T-helper 2 cell treated with Interferon-gamma antibody and Interleukin-4, amounts not matched to agents 5 μg/mL and 100 μg/mL, for 36 hours (primary cell): ENCODE results near the gene PROM2.

ENCODE experiments used
- DNase-seq: peaks from one replicate; pipeline ENCODE4 v3.0.0; 2021; ENCODE audit warnings: low spot score
- H3K27ac Mint-ChIP-seq: one replicate; pipeline ENCODE4 v1.8.0; 2021; ENCODE audit warnings: mild to moderate bottlenecking, mixed read lengths
- H3K27me3 Mint-ChIP-seq: one replicate; pipeline ENCODE4 v1.8.0; 2021; ENCODE audit warnings: low read depth, mixed read lengths
- H3K36me3 Mint-ChIP-seq: one replicate; pipeline ENCODE4 v1.8.0; 2021; ENCODE audit warnings: low read depth, mixed read lengths
- H3K4me1 Mint-ChIP-seq: one replicate; pipeline ENCODE4 v1.8.0; 2021; ENCODE audit warnings: low read depth, mixed read lengths
- H3K4me3 Mint-ChIP-seq: one replicate; pipeline ENCODE4 v1.8.0; 2022; ENCODE audit warnings: mild to moderate bottlenecking, moderate library complexity, mixed read lengths
- H3K9me3 Mint-ChIP-seq: one replicate; pipeline ENCODE4 v1.8.0; 2021; ENCODE audit warnings: mixed read lengths

PROM2 gene

DNA sequence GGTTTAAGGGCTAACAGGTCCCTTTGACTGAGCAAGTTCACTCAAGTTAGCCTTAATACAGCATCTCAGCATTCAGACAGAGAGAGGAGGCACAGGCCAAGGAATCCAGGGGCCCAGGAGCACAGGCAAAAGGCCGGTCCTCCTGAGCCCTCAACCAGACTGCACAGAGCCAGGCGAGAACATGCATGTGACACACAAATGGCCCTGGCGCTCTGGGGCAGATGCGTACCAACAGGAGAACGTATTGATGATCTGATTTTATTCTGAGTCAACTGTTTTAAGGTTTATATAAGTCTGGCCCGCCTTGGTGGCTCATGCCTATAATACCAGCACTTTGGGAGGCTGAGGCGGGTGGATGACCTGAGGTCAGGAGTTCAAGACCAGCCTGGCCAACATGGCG is 57.8 kb downstream of the PROM2 start:
- Mint-ChIP-seq H3K9me3 (no peaks in the 10 kb centered on the region), H3K4me1 (no peaks in the 10 kb centered on the region), H3K27ac (no peak overlapping the region), H3K27me3 (peaks cover 5% of the 10 kb centered on the region), H3K36me3 (no peaks in the 10 kb centered on the region), H3K4me3 (no peak overlapping the region)
- no peak for DNase-seq

- Mint-ChIP-seq H3K4me1 (no peaks in the 10 kb centered on the region), H3K4me3 (no peak overlapping the region), H3K27me3 (peaks cover 5% of the 10 kb centered on the region), H3K36me3 (no peaks in the 10 kb centered on the region), H3K27ac (no peak overlapping the region), H3K9me3 (no peaks in the 10 kb centered on the region)
- no peak for DNase-seq
Measured at GRCh38 chr2:95333056-95333455, 58.8 kb downstream of the PROM2 start.

DNA sequence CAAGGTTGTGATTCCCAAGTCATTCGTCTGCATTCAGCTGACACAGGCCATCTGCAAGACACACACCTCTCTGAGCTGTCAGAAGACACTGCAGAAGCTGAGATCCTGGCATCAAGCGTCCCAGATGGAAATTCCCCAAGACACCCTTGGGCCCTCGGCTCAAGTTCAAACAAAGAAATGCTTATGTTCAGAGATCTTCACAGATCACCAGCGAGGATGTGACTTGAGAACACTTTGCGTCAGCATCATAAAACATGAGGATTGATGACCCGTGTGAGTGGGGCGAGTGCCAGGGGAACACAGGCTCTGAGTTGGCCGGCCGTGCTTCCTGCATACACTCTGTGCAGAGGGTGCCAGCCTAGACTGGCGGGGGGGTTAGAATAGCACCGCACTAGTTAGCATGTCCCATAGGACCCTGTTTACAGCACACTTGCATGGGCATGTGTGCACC is 59.7 kb downstream of the PROM2 start:
- Mint-ChIP-seq H3K27ac (no peak overlapping the region), H3K4me3 (no peak overlapping the region), H3K4me1 (no peaks in the 10 kb centered on the region), H3K9me3 (no peaks in the 10 kb centered on the region), H3K36me3 (no peaks in the 10 kb centered on the region), H3K27me3 (peaks cover 5% of the 10 kb centered on the region)
- no peak for DNase-seq

GRCh38 chr2:95334916-95335641 is 60.8 kb downstream of the PROM2 start:
- no peaks in the 10 kb centered on the region for H3K4me1 Mint-ChIP-seq
- no peak overlapping the region for H3K4me3 Mint-ChIP-seq
- no peaks in the 10 kb centered on the region for H3K36me3 Mint-ChIP-seq

GRCh38 chr2:95336406-95336805 is 62.2 kb downstream of the PROM2 start:
- no peaks in the 10 kb centered on the region for H3K36me3 Mint-ChIP-seq
- no peak for DNase-seq
- H3K4me1 Mint-ChIP-seq: no peaks in the 10 kb centered on the region
- peaks cover 6% of the 10 kb centered on the region for H3K27me3 Mint-ChIP-seq
- no peak overlapping the region for H3K27ac Mint-ChIP-seq
- no peaks in the 10 kb centered on the region for H3K9me3 Mint-ChIP-seq
- H3K4me3 Mint-ChIP-seq: no peak overlapping the region

More at GRCh38 chr2:95334916-95335641, 60.8 kb downstream of the PROM2 start:
- Mint-ChIP-seq H3K27me3 (peaks cover 5% of the 10 kb centered on the region), H3K9me3 (no peaks in the 10 kb centered on the region), H3K27ac (no peak overlapping the region)
- no peak for DNase-seq

DNA sequence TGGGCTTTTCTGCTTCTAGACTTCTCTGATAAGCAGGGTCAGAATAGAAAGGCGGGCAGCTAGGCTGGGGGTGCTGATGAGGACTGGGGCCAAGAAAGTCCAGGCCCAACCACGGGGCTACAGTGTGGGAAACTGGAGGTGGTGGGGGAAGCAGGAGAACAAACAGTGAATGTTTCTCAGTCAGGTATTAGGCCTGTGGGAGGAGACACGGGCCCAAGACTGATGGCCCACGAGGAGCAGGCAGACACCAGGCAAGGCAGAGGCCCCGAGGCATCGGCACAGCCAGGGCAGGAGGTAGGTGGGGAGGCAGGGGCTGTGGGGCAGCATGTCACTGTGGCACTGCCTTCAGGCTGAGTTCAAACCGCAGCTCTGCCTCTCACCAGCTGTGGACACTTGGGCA is 63.6 kb downstream of the PROM2 start:
- Mint-ChIP-seq H3K36me3 (no peaks in the 10 kb centered on the region), H3K4me1 (no peaks in the 10 kb centered on the region), H3K4me3 (no peak overlapping the region), H3K27me3 (peaks cover 12% of the 10 kb centered on the region), H3K27ac (no peak overlapping the region), H3K9me3 (no peaks in the 10 kb centered on the region)
- no peak for DNase-seq
